ENCODE measurements around the gene DONSON.

DNA sequence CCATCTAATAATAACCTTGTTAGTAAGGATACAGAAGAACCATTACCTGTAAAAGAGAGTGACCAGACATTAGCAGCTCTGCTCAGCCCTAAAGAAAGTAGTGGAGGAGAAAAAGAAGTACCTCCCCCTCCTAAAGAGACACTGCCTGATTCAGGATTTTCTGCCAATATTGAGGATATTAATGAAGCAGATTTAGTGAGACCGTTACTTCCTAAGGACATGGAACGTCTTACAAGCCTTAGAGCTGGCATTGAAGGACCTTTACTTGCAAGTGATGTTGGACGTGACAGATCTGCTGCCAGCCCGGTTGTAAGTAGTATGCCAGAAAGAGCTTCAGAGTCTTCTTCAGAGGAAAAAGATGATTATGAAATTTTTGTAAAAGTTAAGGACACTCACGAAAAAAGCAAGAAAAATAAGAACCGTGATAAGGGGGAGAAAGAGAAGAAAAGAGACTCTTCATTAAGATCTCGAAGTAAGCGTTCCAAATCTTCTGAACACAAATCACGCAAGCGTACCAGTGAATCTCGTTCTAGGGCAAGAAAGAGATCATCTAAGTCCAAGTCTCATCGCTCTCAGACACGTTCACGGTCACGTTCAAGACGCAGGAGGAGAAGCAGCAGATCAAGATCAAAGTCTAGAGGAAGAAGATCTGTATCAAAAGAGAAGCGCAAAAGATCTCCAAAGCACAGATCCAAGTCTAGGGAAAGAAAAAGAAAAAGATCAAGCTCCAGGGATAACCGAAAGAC, 34.1 kb downstream of the DONSON start:
- TF ChIP-seq, protein P1, sequence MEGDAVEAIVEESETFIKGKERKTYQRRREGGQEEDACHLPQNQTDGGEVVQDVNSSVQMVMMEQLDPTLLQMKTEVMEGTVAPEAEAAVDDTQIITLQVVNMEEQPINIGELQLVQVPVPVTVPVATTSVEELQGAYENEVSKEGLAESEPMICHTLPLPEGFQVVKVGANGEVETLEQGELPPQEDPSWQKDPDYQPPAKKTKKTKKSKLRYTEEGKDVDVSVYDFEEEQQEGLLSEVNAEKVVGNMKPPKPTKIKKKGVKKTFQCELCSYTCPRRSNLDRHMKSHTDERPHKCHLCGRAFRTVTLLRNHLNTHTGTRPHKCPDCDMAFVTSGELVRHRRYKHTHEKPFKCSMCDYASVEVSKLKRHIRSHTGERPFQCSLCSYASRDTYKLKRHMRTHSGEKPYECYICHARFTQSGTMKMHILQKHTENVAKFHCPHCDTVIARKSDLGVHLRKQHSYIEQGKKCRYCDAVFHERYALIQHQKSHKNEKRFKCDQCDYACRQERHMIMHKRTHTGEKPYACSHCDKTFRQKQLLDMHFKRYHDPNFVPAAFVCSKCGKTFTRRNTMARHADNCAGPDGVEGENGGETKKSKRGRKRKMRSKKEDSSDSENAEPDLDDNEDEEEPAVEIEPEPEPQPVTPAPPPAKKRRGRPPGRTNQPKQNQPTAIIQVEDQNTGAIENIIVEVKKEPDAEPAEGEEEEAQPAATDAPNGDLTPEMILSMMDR (IDR thresholded peaks at IDR 0.05; ENCODE audit: low read depth, low read length), result no peak
- no peak for TF ChIP-seq EZH2phosphoT487 (IDR thresholded peaks at IDR 0.05; ENCODE audit: low read depth)

All from OCI-LY3 (cell line).